Ovary (tissue), 3 donors: ENCODE measurements around the gene DPY19L1.
"Not testable (repeated sequence)": the region's sequence is repeated elsewhere in the genome, so short reads cannot be mapped to it uniquely, and the experiment has no call there.

Experiments used
- CTCF ChIP-seq, 3 donors: fragments of 450-650 bp in 2 of 3; fragments of 200-600 bp in 1 of 3; IDR thresholded peaks; one replicate each; pipeline versions ENCODE4 v1.5.1 to v1.8.0; 2016 to 2022; ENCODE audit warnings: antibody characterized with exemption in 3 of 3, mild to moderate bottlenecking in 1 of 3
- POLR2A ChIP-seq: fragments of 450-650 bp; IDR thresholded peaks from one replicate; pipeline ENCODE4 v1.6.1; 2017; ENCODE audit warnings: antibody characterized with exemption, mild to moderate bottlenecking, moderate library complexity
- donor health status: DM: no; HTN: no; CAD: no.

- TF ChIP-seq CTCF (IDR thresholded peaks at IDR 0.05); POLR2A: not testable (repeated sequence)
Observed at GRCh38 chr7:35072950-35073827, 35.9 kb upstream of the DPY19L1 start.
